Neural cell (in vitro differentiated cells): Measurements from ENCODE around the gene DCDC2B. TPM values are rescaled to one million over a fixed set of nuclear protein-coding genes. Genes with fewer than 3 reads are reported as not detected.
A peak's percentile ranks its signal among the peaks of the same experiment; 100 is the strongest.

ENCODE experiments used
- H2AFZ ChIP-seq: fragments of 200-600, 300-800 bp; sonication (generic), shearing (Covaris generic); 2 replicates; pipeline ENCODE4 v1.6.0; 2014; ENCODE audit warnings: low read depth, mild to moderate bottlenecking, antibody characterized with exemption, low read length, moderate library complexity
- H3F3A ChIP-seq: fragments of 200-600 bp; shearing (Covaris generic); 2 replicates; pipeline ENCODE4 v1.6.1; 2016; ENCODE audit warnings: mild to moderate bottlenecking, moderate library complexity, mixed read lengths, antibody characterized with exemption, low read length; ENCODE audit not compliant: insufficient read depth, poor library complexity, severe bottlenecking
- H3K27ac ChIP-seq: fragments of 200-600, 300-800 bp; sonication (generic), shearing (Covaris generic); 2 replicates; pipeline ENCODE4 v1.5.1; 2014; ENCODE audit warnings: mild to moderate bottlenecking, low read length, moderate library complexity
- H3K27me3 ChIP-seq: fragments of 300-800, 200-600 bp; sonication (generic), shearing (Covaris generic); 2 replicates; pipeline ENCODE4 v1.6.0; 2014; ENCODE audit warnings: mild to moderate bottlenecking, low read depth, low read length, moderate library complexity; ENCODE audit not compliant: insufficient read depth
- H3K36me3 ChIP-seq: fragments of 300-800, 200-600 bp; sonication (generic), shearing (Covaris generic); 2 replicates; pipeline ENCODE4 v1.5.1; 2014; ENCODE audit warnings: mild to moderate bottlenecking, antibody characterized with exemption, low read length, moderate library complexity; ENCODE audit not compliant: insufficient read depth
- H3K4me2 ChIP-seq: fragments of 300-800, 200-600 bp; sonication (generic), shearing (Covaris generic); 2 replicates; pipeline ENCODE4 v1.6.0; 2014; ENCODE audit warnings: mild to moderate bottlenecking, low read length
- H3K4me3 ChIP-seq: fragments of 300-800, 200-600 bp; sonication (generic), shearing (Covaris generic); 2 replicates; pipeline ENCODE4 v1.5.1; 2014; ENCODE audit warnings: mild to moderate bottlenecking, low read length, moderate library complexity
- H3K79me2 ChIP-seq: fragments of 200-600 bp; shearing (Covaris generic); replicated peaks from 2 replicates; pipeline ENCODE4 v1.6.0; 2014; ENCODE audit warnings: mild to moderate bottlenecking, low read length, moderate library complexity; ENCODE audit not compliant: insufficient read depth
- H3K9ac ChIP-seq: fragments of 300-800, 200-600 bp; sonication (generic), shearing (Covaris generic); 2 replicates; pipeline ENCODE4 v1.6.1; 2016; ENCODE audit warnings: mild to moderate bottlenecking, low read length, mixed read lengths
- H3K9me2 ChIP-seq: fragments of 200-600 bp; shearing (Covaris generic); 2 replicates; pipeline ENCODE4 v1.6.1; 2016; ENCODE audit warnings: mild to moderate bottlenecking, low read length, mixed read lengths; ENCODE audit not compliant: insufficient read depth
- H3K9me3 ChIP-seq: fragments of 200-600, 300-800 bp; sonication (generic), shearing (Covaris generic); 2 replicates; pipeline ENCODE4 v1.6.1; 2016; ENCODE audit warnings: mild to moderate bottlenecking, mixed run types, low read length, moderate library complexity, mixed read lengths
- H4K20me1 ChIP-seq: fragments of 200-600 bp; shearing (Covaris generic); 2 replicates; pipeline ENCODE4 v1.6.1; 2016; ENCODE audit warnings: mild to moderate bottlenecking, mixed run types; ENCODE audit not compliant: insufficient read depth
- CTCF ChIP-seq: fragments of 450-650 bp; IDR thresholded peaks from 2 replicates; pipeline ENCODE4 v1.5.1; 2014; ENCODE audit warnings: antibody characterized with exemption, mild to moderate bottlenecking, moderate library complexity; ENCODE audit not compliant: poor library complexity, severe bottlenecking
- EP300 ChIP-seq: fragments of 450-650 bp; conservative IDR thresholded peaks from 2 replicates; pipeline ENCODE4 v1.6.1; 2014; ENCODE audit warnings: antibody characterized with exemption, mild to moderate bottlenecking, moderate library complexity; ENCODE audit not compliant: poor library complexity, severe bottlenecking
- EZH2 ChIP-seq: fragments of 200-600, 300-800 bp; shearing (Covaris generic), sonication (generic); IDR thresholded peaks from 2 replicates; pipeline ENCODE4 v1.6.1; 2014; ENCODE audit warnings: antibody characterized with exemption, low read length, borderline replicate concordance, mild to moderate bottlenecking; ENCODE audit not compliant: insufficient read depth, poor library complexity, severe bottlenecking
- MXI1 ChIP-seq: fragments of 450-650 bp; conservative IDR thresholded peaks from 2 replicates; pipeline ENCODE4 v1.6.1; 2014; ENCODE audit warnings: antibody characterized with exemption, mild to moderate bottlenecking; ENCODE audit not compliant: poor library complexity, severe bottlenecking
- POLR2AphosphoS5 ChIP-seq: IDR thresholded peaks from 2 replicates; pipeline ENCODE4 v1.6.1; 2012
- RAD21 ChIP-seq: fragments of 450-650 bp; conservative IDR thresholded peaks from 2 replicates; pipeline ENCODE4 v1.6.1; 2014; ENCODE audit warnings: antibody characterized with exemption, mild to moderate bottlenecking, moderate library complexity
- SMC3 ChIP-seq: fragments of 450-650 bp; conservative IDR thresholded peaks from 2 replicates; pipeline ENCODE4 v1.6.1; 2014; ENCODE audit warnings: antibody characterized with exemption, mild to moderate bottlenecking, moderate library complexity; ENCODE audit not compliant: poor library complexity
- TAF1 ChIP-seq: IDR thresholded peaks from 2 replicates; pipeline ENCODE4 v1.6.1; 2012; ENCODE audit warnings: low read depth
- polyA plus RNA-seq: library from polyadenylated mRNA; depleted of rRNA; stranded (reverse); fragments of >200 nt; gene quantifications from 2 replicates; pipeline ENCODE4 v1.2.3, GENCODE V29; 2014
- TF ChIP-seq, protein P1 (sequence below): IDR thresholded peaks from 2 replicates; pipeline ENCODE4 v1.6.1; 2012; ENCODE audit warnings: borderline replicate concordance

Gene DCDC2B
- polyA plus RNA-seq, 1 donor from 2014 or later = not detected

- H2AFZ ChIP-seq = no peak overlapping the region
- H3K27me3 ChIP-seq = peaks cover 24% of the 10 kb centered on the region
- H3K4me3 ChIP-seq = no peak overlapping the region
- no peaks in the 10 kb centered on the region for H4K20me1 ChIP-seq
- no peaks in the 10 kb centered on the region for H3K9me2 ChIP-seq
- H3K36me3 ChIP-seq = no peaks in the 10 kb centered on the region
- no peak for TF ChIP-seq EP300
- TF ChIP-seq, protein P1, sequence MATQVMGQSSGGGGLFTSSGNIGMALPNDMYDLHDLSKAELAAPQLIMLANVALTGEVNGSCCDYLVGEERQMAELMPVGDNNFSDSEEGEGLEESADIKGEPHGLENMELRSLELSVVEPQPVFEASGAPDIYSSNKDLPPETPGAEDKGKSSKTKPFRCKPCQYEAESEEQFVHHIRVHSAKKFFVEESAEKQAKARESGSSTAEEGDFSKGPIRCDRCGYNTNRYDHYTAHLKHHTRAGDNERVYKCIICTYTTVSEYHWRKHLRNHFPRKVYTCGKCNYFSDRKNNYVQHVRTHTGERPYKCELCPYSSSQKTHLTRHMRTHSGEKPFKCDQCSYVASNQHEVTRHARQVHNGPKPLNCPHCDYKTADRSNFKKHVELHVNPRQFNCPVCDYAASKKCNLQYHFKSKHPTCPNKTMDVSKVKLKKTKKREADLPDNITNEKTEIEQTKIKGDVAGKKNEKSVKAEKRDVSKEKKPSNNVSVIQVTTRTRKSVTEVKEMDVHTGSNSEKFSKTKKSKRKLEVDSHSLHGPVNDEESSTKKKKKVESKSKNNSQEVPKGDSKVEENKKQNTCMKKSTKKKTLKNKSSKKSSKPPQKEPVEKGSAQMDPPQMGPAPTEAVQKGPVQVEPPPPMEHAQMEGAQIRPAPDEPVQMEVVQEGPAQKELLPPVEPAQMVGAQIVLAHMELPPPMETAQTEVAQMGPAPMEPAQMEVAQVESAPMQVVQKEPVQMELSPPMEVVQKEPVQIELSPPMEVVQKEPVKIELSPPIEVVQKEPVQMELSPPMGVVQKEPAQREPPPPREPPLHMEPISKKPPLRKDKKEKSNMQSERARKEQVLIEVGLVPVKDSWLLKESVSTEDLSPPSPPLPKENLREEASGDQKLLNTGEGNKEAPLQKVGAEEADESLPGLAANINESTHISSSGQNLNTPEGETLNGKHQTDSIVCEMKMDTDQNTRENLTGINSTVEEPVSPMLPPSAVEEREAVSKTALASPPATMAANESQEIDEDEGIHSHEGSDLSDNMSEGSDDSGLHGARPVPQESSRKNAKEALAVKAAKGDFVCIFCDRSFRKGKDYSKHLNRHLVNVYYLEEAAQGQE = no peak
- no peak for TF ChIP-seq RAD21
- TF ChIP-seq MXI1 = no peak
- no peak for TF ChIP-seq EZH2
- no peak for TF ChIP-seq SMC3
- TF ChIP-seq TAF1 = no peak
- no peak for TF ChIP-seq POLR2AphosphoS5
- no peak for TF ChIP-seq CTCF
- no peak overlapping the region for H3K9ac ChIP-seq
- no peaks in the 10 kb centered on the region for H3F3A ChIP-seq
- H3K27ac ChIP-seq = no peak overlapping the region
- no peaks in the 10 kb centered on the region for H3K79me2 ChIP-seq
- no peak overlapping the region for H3K4me2 ChIP-seq
- H3K9me3 ChIP-seq = no peaks in the 10 kb centered on the region
These were observed 30.4 kb downstream of the DCDC2B start for GRCh38 chr1:32239337-32239736.

GRCh38 chr1:32239790-32240139 lies 30.9 kb downstream of the DCDC2B start:
- no peaks in the 10 kb centered on the region for H4K20me1 ChIP-seq
- H3K27me3 ChIP-seq = peaks cover 24% of the 10 kb centered on the region
- no peak overlapping the region for H2AFZ ChIP-seq
- no peaks in the 10 kb centered on the region for H3K9me2 ChIP-seq
- no peaks in the 10 kb centered on the region for H3K9me3 ChIP-seq
- TF ChIP-seq MXI1 (no peak), EP300 (no peak), POLR2AphosphoS5 (no peak), TAF1 (no peak), RAD21 (no peak), EZH2 (no peak), CTCF (no peak), SMC3 (no peak)
- TF ChIP-seq, protein P1 = no peak
- no peaks in the 10 kb centered on the region for H3F3A ChIP-seq
- no peaks in the 10 kb centered on the region for H3K79me2 ChIP-seq
- H3K36me3 ChIP-seq = no peaks in the 10 kb centered on the region
- H3K27ac ChIP-seq = no peak overlapping the region
- no peak overlapping the region for H3K4me2 ChIP-seq
- peak overlapping the region; percentile 60 for H3K4me3 ChIP-seq
- no peak overlapping the region for H3K9ac ChIP-seq
